Hepatocyte (in vitro differentiated cells): ENCODE data around the gene AGBL5.

Experiments used
- EZH2 ChIP-seq: fragments of 200-600 bp; sonication (generic); IDR thresholded peaks from 2 replicates; pipeline ENCODE4 v1.6.1; 2016; ENCODE audit warnings: antibody characterized with exemption, mild to moderate bottlenecking, borderline replicate concordance
- EZH2phosphoT487 ChIP-seq: fragments of 200-600 bp; sonication (generic); IDR thresholded peaks from one replicate; pipeline ENCODE4 v1.6.1; 2018; ENCODE audit warnings: antibody characterized with exemption, mild to moderate bottlenecking, low read depth, moderate library complexity; ENCODE audit not compliant: unreplicated experiment, severe bottlenecking
- TF ChIP-seq, protein P1 (sequence below): fragments of 200-600 bp; sonication (generic); IDR thresholded peaks from 2 replicates; pipeline ENCODE4 v1.5.1; 2016; ENCODE audit warnings: antibody characterized with exemption, mild to moderate bottlenecking; ENCODE audit not compliant: poor library complexity

DNA sequence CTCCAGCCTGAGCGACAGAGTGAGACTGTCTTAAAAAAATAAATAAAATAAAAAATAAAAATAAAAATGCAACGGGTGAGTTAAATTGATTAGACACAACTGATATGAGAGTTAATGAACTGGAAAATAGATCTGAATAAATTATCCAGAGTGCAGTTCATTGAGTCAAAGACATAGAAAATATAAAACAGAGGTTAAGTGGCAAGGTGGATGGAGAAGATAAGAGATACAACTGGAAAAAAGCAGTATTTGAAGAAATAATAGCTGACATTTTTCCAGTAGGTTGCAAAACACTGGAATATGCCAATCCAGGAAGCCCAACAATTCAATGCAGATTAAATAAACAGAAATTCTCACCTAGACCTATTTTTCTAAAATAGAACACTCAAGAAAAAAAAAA is 56.8 kb downstream of the AGBL5 start:
- TF ChIP-seq, protein P1, sequence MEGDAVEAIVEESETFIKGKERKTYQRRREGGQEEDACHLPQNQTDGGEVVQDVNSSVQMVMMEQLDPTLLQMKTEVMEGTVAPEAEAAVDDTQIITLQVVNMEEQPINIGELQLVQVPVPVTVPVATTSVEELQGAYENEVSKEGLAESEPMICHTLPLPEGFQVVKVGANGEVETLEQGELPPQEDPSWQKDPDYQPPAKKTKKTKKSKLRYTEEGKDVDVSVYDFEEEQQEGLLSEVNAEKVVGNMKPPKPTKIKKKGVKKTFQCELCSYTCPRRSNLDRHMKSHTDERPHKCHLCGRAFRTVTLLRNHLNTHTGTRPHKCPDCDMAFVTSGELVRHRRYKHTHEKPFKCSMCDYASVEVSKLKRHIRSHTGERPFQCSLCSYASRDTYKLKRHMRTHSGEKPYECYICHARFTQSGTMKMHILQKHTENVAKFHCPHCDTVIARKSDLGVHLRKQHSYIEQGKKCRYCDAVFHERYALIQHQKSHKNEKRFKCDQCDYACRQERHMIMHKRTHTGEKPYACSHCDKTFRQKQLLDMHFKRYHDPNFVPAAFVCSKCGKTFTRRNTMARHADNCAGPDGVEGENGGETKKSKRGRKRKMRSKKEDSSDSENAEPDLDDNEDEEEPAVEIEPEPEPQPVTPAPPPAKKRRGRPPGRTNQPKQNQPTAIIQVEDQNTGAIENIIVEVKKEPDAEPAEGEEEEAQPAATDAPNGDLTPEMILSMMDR, result no peak
- no peak for TF ChIP-seq EZH2
- no peak for TF ChIP-seq EZH2phosphoT487
